K562 (cell line): Measurements from ENCODE around the gene HPD. TPM values are rescaled to one million over a fixed set of nuclear protein-coding genes. Genes with fewer than 3 reads are reported as not detected.

Experiments used
- BRCA1 ChIP-seq, 2 experiments: fragments of 450-650 bp in 1 of 2; sonication (generic) in 1 of 2; formaldehyde crosslinking in 1 of 2; IDR thresholded peaks; 2 replicates each; pipeline versions ENCODE4 v1.5.0 to v1.6.1; 2017 to 2020; ENCODE audit warnings: mild to moderate bottlenecking in 1 of 2, missing genetic modification reagents in 1 of 2
- CTCF ChIP-seq, 3 experiments: IDR thresholded peaks in 2 of 3; conservative IDR thresholded peaks in 1 of 3; 2 replicates each; pipeline ENCODE4 v1.5.1; 2011 to 2012; ENCODE audit warnings: low read length in 3 of 3, mild to moderate bottlenecking in 3 of 3, control low read depth in 2 of 3, improper control_type of control experiment in 1 of 3, inconsistent platforms in 1 of 3, low read depth in 1 of 3, mixed read lengths in 1 of 3, moderate library complexity in 1 of 3; ENCODE audit not compliant: insufficient read depth in 2 of 3
- LEF1 ChIP-seq: fragments of 450-650 bp; IDR thresholded peaks from 2 replicates; pipeline ENCODE4 v1.6.1; 2016; ENCODE audit warnings: mild to moderate bottlenecking
- MGA ChIP-seq: fragments of 450-650 bp; IDR thresholded peaks from 2 replicates; pipeline ENCODE4 v1.6.1; 2016; ENCODE audit warnings: mild to moderate bottlenecking, moderate library complexity
- NKRF ChIP-seq: fragments of 450-650 bp; IDR thresholded peaks from 2 replicates; pipeline ENCODE4 v1.6.1; 2016; ENCODE audit warnings: borderline replicate concordance
- ZC3H11A ChIP-seq: IDR thresholded peaks from 2 replicates; pipeline ENCODE4 v1.6.1; 2012; ENCODE audit warnings: low read depth, low read length, improper control_type of control experiment
- ZNF143 ChIP-seq: sonication (generic); formaldehyde crosslinking; IDR thresholded peaks from 2 replicates; pipeline ENCODE4 v1.9.0; 2022; ENCODE audit warnings: mild to moderate bottlenecking, missing genetic modification reagents
- ZNF217 ChIP-seq: sonication (generic); formaldehyde crosslinking; IDR thresholded peaks from 2 replicates; pipeline ENCODE4 v1.8.0; 2022; ENCODE audit warnings: mild to moderate bottlenecking, missing genetic modification reagents
- ZNF655 ChIP-seq: fragments of 250-450 bp; sonication (Bioruptor Pico); IDR thresholded peaks from 2 replicates; pipeline ENCODE4 v1.5.0; 2021
- polyA plus RNA-seq, 8 experiments: library from polyadenylated mRNA; depleted of rRNA in 4 of 8; stranded (reverse) in 5 of 8; unstranded in 3 of 8; fragments of >200 nt; fragmentation: Nextera tagmentation in 2 of 8; fragmentation: Illumina TruSeq in 1 of 8; extraction: Ambion mirVana in 2 of 8; extraction: Trizol in 1 of 8; gene quantifications; 2 replicates each; pipeline versions ENCODE4 v1.2.1 to v1.2.3, GENCODE V29; 2011 to 2014; ENCODE audit warnings: inconsistent platforms in 1 of 8, missing spikeins in 1 of 8
- total RNA-seq, 7 experiments: library from RNA; depleted of rRNA in 6 of 7; stranded (reverse); fragments of >200 nt in 6 of 7; fragmentation: Illumina TruSeq in 2 of 7; extraction: Trizol in 2 of 7; gene quantifications; 2 replicates each; pipeline versions ENCODE4 v1.2.1 to v1.2.3, GENCODE V29; 2011 to 2021; ENCODE audit warnings: low replicate concordance in 1 of 7

HPD gene
- total and polyA plus RNA-seq, 9 of the 15 experiments (the other 6 are each of a cell fraction or from before 2014, with no cell fraction given) = 0.06 to 0.29 (median 0.07) TPM; not detected in 4

- no peak for TF ChIP-seq ZNF217 (CRISPR knock-in tag)
- TF ChIP-seq CTCF (IDR thresholded peaks at IDR 0.05 in 2 of 3, conservative IDR thresholded peaks at IDR 0.05 in 1 of 3; ENCODE audit: insufficient read depth in 2 of 3, low read depth in 1 of 3, low read length in 3 of 3) = no peak
- TF ChIP-seq ZNF655 = no peak
- TF ChIP-seq BRCA1 (IDR thresholded peaks at IDR 0.05) = no peak
- TF ChIP-seq BRCA1 (CRISPR knock-in tag; IDR thresholded peaks at IDR 0.05) = no peak
- no peak for TF ChIP-seq ZC3H11A
- TF ChIP-seq MGA = no peak; the same call in 1 of the 2 replicates
- no peak for TF ChIP-seq LEF1
- no peak for TF ChIP-seq NKRF
- TF ChIP-seq ZNF143 (CRISPR knock-in tag) = peak; percentile 25; the same call in 1 of the 2 replicates
Observed at GRCh38 chr12:121802843-121803698, 55.6 kb downstream of the HPD start (continued).
